IMR-90 (cell line): ENCODE data around the gene MS4A18. TPM values are rescaled to one million over a fixed set of nuclear protein-coding genes. Genes with fewer than 3 reads are reported as not detected.

Experiments used
- ATAC-seq: fragments of 200-7000 bp; cut with Tn5 transposase; 2 replicates; pipeline ENCODE4 v1.9.1; 2020; ENCODE audit warnings: low read depth, mild to moderate bottlenecking, moderate library complexity
- BruUV-seq: library from RNA; stranded (reverse); fragments of 400-500 nt; replicated peaks from 2 replicates; lab custom pipeline; 2021; lab: Mats Ljungman, UMichigan
- CTCF ChIA-PET: fragments of 300-600 bp; formaldehyde crosslinking; extraction: SDS; loops from one replicate; lab custom pipeline; 2021; ENCODE audit warnings: antibody characterized with exemption; lab: Yijun Ruan, JAX
- POLR2A ChIA-PET: fragments of 300-600 bp; sonication (Branson Sonifier 250); formaldehyde crosslinking; loops from one replicate; lab custom pipeline; 2022; ENCODE audit warnings: antibody characterized with exemption; ENCODE audit not compliant: unreplicated experiment; lab: Charles Lee
- DNase-seq: peaks from one replicate; pipeline ENCODE4 v3.0.0; 2013
- H2AFZ ChIP-seq: replicated peaks from 2 replicates; pipeline ENCODE3; 2013; ENCODE audit warnings: low read length, mild to moderate bottlenecking; ENCODE audit not compliant: poor library complexity
- H2AK5ac ChIP-seq: 2 replicates; pipeline ENCODE4 v1.6.1; 2013; ENCODE audit warnings: low read depth, low read length, inconsistent platforms
- H2AK9ac ChIP-seq: replicated peaks from 2 replicates; pipeline ENCODE3; 2013; ENCODE audit warnings: mild to moderate bottlenecking, low read depth, low read length, moderate library complexity; ENCODE audit not compliant: poor library complexity
- H2BK120ac ChIP-seq: 2 replicates; pipeline ENCODE4 v1.6.1; 2013; ENCODE audit warnings: low read depth, low read length, inconsistent platforms
- H2BK15ac ChIP-seq: 3 replicates; pipeline ENCODE4 v1.6.1; 2013; ENCODE audit warnings: low read depth, low read length, inconsistent platforms
- H2BK20ac ChIP-seq: 2 replicates; pipeline ENCODE4 v1.6.1; 2013; ENCODE audit warnings: low read depth, mild to moderate bottlenecking, inconsistent platforms, low read length, moderate library complexity
- H2BK5ac ChIP-seq: 2 replicates; pipeline ENCODE4 v1.6.1; 2013; ENCODE audit warnings: mild to moderate bottlenecking, low read depth, low read length, inconsistent platforms; ENCODE audit not compliant: poor library complexity, severe bottlenecking
- H3K14ac ChIP-seq: replicated peaks from 2 replicates; pipeline ENCODE4 v1.6.1; 2013; ENCODE audit warnings: low read depth, low read length, inconsistent platforms
- H3K18ac ChIP-seq: 2 replicates; pipeline ENCODE4 v1.6.1; 2013; ENCODE audit warnings: low read depth, low read length, control low read depth
- H3K23ac ChIP-seq: 2 replicates; pipeline ENCODE4 v1.6.1; 2013; ENCODE audit warnings: low read depth, low read length, inconsistent platforms
- H3K27ac ChIP-seq: 2 replicates; pipeline ENCODE4 v1.5.1; 2013; ENCODE audit warnings: mild to moderate bottlenecking, control low read depth, low read length; ENCODE audit not compliant: insufficient read depth
- H3K27me3 ChIP-seq: 2 replicates; pipeline ENCODE4 v1.6.1; 2013; ENCODE audit warnings: low read length; ENCODE audit not compliant: control insufficient read depth, insufficient read depth
- H3K36me3 ChIP-seq: 2 replicates; pipeline ENCODE4 v1.6.1; 2013; ENCODE audit warnings: low read length, mixed read lengths; ENCODE audit not compliant: control insufficient read depth, insufficient read depth
- H3K4ac ChIP-seq: 2 replicates; pipeline ENCODE4 v1.6.1; 2013; ENCODE audit warnings: low read depth, low read length, inconsistent platforms
- H3K4me1 ChIP-seq: 2 replicates; pipeline ENCODE4 v1.6.1; 2013; ENCODE audit warnings: low read length, mixed read lengths; ENCODE audit not compliant: control insufficient read depth, insufficient read depth
- H3K4me2 ChIP-seq: 2 replicates; pipeline ENCODE4 v1.6.1; 2013; ENCODE audit warnings: low read depth, mild to moderate bottlenecking, control low read depth, low read length, moderate library complexity
- H3K4me3 ChIP-seq: 2 replicates; pipeline ENCODE4 v1.5.1; 2013; ENCODE audit warnings: low read depth, mild to moderate bottlenecking, control low read depth, low read length, moderate library complexity; ENCODE audit not compliant: insufficient read depth
- H3K56ac ChIP-seq: 2 replicates; pipeline ENCODE4 v1.6.1; 2013; ENCODE audit warnings: low read length, inconsistent platforms; ENCODE audit not compliant: insufficient read depth; ENCODE audit errors: extremely low read depth
- H3K79me1 ChIP-seq, 2 experiments: 2 replicates each; pipeline ENCODE4 v1.6.1; 2013; ENCODE audit warnings: low read length in 2 of 2, inconsistent platforms in 1 of 2, low read depth in 1 of 2
- H3K9ac ChIP-seq: 2 replicates; pipeline ENCODE4 v1.6.1; 2013; ENCODE audit warnings: low read depth, low read length, control low read depth
- H3K9me1 ChIP-seq: 2 replicates; pipeline ENCODE4 v1.6.1; 2013; ENCODE audit warnings: low read length, inconsistent platforms; ENCODE audit not compliant: insufficient read depth
- H3K9me3 ChIP-seq: 2 replicates; pipeline ENCODE4 v1.6.1; 2013; ENCODE audit warnings: low read length; ENCODE audit not compliant: control insufficient read depth, insufficient read depth
- H4K20me1 ChIP-seq: 2 replicates; pipeline ENCODE4 v1.6.1; 2013; ENCODE audit warnings: low read length, inconsistent platforms; ENCODE audit not compliant: insufficient read depth
- H4K5ac ChIP-seq: 2 replicates; pipeline ENCODE4 v1.6.1; 2013; ENCODE audit warnings: mild to moderate bottlenecking, low read depth, low read length, control low read depth
- H4K8ac ChIP-seq, 2 experiments: 2 replicates each; pipeline ENCODE4 v1.6.1; 2013; ENCODE audit warnings: low read depth in 2 of 2, low read length in 2 of 2, control low read depth in 1 of 2, inconsistent platforms in 1 of 2
- H4K91ac ChIP-seq: 2 replicates; pipeline ENCODE4 v1.6.1; 2013; ENCODE audit warnings: low read depth, low read length, inconsistent platforms; ENCODE audit not compliant: insufficient read depth
- POLR2A ChIP-seq: IDR thresholded peaks from 2 replicates; pipeline ENCODE4 v1.6.1; 2012; ENCODE audit warnings: mild to moderate bottlenecking, low read depth, low read length
- SMC3 ChIP-seq: fragments of 150-350 bp; IDR thresholded peaks from 2 replicates; pipeline ENCODE4 v1.6.1; 2016; ENCODE audit warnings: low read depth, mild to moderate bottlenecking, antibody characterized with exemption, low read length, moderate library complexity
- WGBS, 2 experiments: methylation state at CpG; one replicate each; pipeline versions ENCODE4 v1.1.5 to v1.1.7; 2013; ENCODE audit warnings: missing lambda C conversion rate in 2 of 2; ENCODE audit not compliant: insufficient read length in 1 of 2; ENCODE audit errors: extremely low coverage in 2 of 2; 5-methylcytosine and 5-hydroxymethylcytosine counted together
- dilution Hi-C: fragments of 300-500 bp; cut with HindIII; formaldehyde crosslinking; loops from one replicate; pipeline ENCODE4 v1.14.3; 2018; ENCODE audit warnings: low sequenced_read_pairs; ENCODE audit not compliant: unreplicated experiment
- in situ Hi-C: fragments of 300-500 bp; cut with MboI; formaldehyde crosslinking; loops from 3 replicates; pipeline ENCODE4 v1.14.3; 2019; ENCODE audit warnings: low sequenced_read_pairs, inconsistent platforms, mixed read lengths
- intact Hi-C: fragments of 100-400 bp; cut with micrococcal nuclease; formaldehyde crosslinking; loops from 2 replicates; pipeline ENCODE4 v1.10.0; 2022
- polyA plus RNA-seq, 3 experiments: library from polyadenylated mRNA; depleted of rRNA; stranded (reverse); fragments of >200 nt; gene quantifications; 2 replicates each; pipeline ENCODE4 v1.2.3, GENCODE V29; 2012; ENCODE audit warnings: low replicate concordance in 1 of 3
- total RNA-seq: library from RNA; depleted of rRNA; stranded (reverse); fragments of >200 nt; gene quantifications from 2 replicates; pipeline ENCODE4 v1.2.3, GENCODE V29; 2012
- TF ChIP-seq, protein P1 (sequence below): fragments of 150-350 bp; IDR thresholded peaks from 2 replicates; pipeline ENCODE4 v1.6.1; 2017; ENCODE audit warnings: mild to moderate bottlenecking, antibody characterized with exemption, low read length, low read depth

MS4A18 gene
- total and polyA plus RNA-seq, 2 of the 4 experiments (the other 2 are of a cell fraction), result not detected

- Histone ChIP-seq H3K4ac (no peak overlapping the region), H3K9me1 (no peaks in the 10 kb centered on the region), H4K20me1 (no peaks in the 10 kb centered on the region), H3K4me3 (no peak overlapping the region), H4K91ac (no peak overlapping the region), H3K23ac (no peak overlapping the region), H3K14ac (no peak overlapping the region), H3K9me3 (no peaks in the 10 kb centered on the region), H2BK120ac (no peak overlapping the region), H4K5ac (no peak overlapping the region), H3K4me2 (no peak overlapping the region), H2AFZ (no peak overlapping the region), H3K36me3 (no peaks in the 10 kb centered on the region), H2BK20ac (no peak overlapping the region), H3K9ac (no peak overlapping the region), H2AK5ac (no peak overlapping the region), H3K56ac (no peak overlapping the region), H4K8ac (no peak overlapping the region), H3K79me1 (no peaks in the 10 kb centered on the region), H3K4me1 (no peaks in the 10 kb centered on the region), H2AK9ac (no peak overlapping the region), H2BK15ac (no peak overlapping the region), H3K18ac (no peak overlapping the region), H3K27me3 (no peaks in the 10 kb centered on the region), H2BK5ac (no peak overlapping the region), H3K27ac (no peak overlapping the region)
- BruUV-seq, result no TSS peak
- POLR2A ChIA-PET, result no interaction called here
- intact Hi-C loops, result no loop called here
- CTCF ChIA-PET, result interaction anchor here (1.0 kb wide), 1 partner anchor 9 kb away, joined by 4 read pairs; no protein-coding TSS in a partner anchor
- TF ChIP-seq, protein P1, sequence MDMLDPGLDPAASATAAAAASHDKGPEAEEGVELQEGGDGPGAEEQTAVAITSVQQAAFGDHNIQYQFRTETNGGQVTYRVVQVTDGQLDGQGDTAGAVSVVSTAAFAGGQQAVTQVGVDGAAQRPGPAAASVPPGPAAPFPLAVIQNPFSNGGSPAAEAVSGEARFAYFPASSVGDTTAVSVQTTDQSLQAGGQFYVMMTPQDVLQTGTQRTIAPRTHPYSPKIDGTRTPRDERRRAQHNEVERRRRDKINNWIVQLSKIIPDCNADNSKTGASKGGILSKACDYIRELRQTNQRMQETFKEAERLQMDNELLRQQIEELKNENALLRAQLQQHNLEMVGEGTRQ, result 0 out of 2 replicates have a peak, but pooled peaks have one; percentile 16
- no peak for TF ChIP-seq POLR2A
- no peak for TF ChIP-seq SMC3
- in situ Hi-C loops, result no loop called here
- dilution Hi-C loops, result no loop called here
- no peak for ATAC-seq
- no CpG with 5 or more reads among the region's 4 CpGs for WGBS, 2 experiments
- no peak for DNase-seq
Observed at GRCh38 chr11:60753309-60753708, 28.8 kb downstream of the MS4A18 start.
